Coronary artery (tissue), 2 donors: Measurements from ENCODE around the gene CLEC16A.

Experiments used
- DNase-seq: peaks from one replicate; pipeline ENCODE4 v3.0.0-alpha.2; 2017; ENCODE audit warnings: low spot score
- H3K27ac ChIP-seq, 2 donors: fragments of 200-600 bp; sonication (generic); one replicate each; pipeline ENCODE4 v1.5.1; 2016 to 2019
- H3K4me3 ChIP-seq: fragments of 200-600 bp; sonication (generic); 2 replicates; pipeline ENCODE4 v1.5.1; 2016; ENCODE audit warnings: mild to moderate bottlenecking, moderate library complexity
- TF ChIP-seq, protein P1 (sequence below): fragments of 200-600 bp; sonication (generic); IDR thresholded peaks from one replicate; pipeline ENCODE4 v1.5.1; 2019; ENCODE audit warnings: antibody characterized with exemption

The CLEC16A gene

DNA sequence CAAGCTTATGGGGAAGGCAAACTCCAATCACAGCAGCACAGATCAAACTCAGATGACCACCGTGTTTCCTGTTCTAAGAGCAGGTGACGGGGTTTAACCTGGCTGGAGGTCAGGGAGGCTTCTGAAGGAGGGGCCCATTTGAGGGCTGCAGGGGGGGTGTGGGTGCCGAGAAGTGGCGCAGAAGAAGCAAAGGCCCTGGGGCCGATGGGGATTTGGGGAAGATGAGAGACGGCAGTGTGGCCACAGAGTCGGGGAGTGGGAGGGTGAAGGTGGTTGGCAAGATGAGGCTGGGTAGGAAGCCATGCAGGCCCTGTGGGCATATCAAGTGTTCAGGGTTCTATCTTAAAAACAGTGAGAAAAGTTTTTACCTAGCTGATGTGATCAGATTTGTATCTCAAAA, 122.9 kb downstream of the CLEC16A start:
- TF ChIP-seq, protein P1, sequence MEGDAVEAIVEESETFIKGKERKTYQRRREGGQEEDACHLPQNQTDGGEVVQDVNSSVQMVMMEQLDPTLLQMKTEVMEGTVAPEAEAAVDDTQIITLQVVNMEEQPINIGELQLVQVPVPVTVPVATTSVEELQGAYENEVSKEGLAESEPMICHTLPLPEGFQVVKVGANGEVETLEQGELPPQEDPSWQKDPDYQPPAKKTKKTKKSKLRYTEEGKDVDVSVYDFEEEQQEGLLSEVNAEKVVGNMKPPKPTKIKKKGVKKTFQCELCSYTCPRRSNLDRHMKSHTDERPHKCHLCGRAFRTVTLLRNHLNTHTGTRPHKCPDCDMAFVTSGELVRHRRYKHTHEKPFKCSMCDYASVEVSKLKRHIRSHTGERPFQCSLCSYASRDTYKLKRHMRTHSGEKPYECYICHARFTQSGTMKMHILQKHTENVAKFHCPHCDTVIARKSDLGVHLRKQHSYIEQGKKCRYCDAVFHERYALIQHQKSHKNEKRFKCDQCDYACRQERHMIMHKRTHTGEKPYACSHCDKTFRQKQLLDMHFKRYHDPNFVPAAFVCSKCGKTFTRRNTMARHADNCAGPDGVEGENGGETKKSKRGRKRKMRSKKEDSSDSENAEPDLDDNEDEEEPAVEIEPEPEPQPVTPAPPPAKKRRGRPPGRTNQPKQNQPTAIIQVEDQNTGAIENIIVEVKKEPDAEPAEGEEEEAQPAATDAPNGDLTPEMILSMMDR: no peak

DNA sequence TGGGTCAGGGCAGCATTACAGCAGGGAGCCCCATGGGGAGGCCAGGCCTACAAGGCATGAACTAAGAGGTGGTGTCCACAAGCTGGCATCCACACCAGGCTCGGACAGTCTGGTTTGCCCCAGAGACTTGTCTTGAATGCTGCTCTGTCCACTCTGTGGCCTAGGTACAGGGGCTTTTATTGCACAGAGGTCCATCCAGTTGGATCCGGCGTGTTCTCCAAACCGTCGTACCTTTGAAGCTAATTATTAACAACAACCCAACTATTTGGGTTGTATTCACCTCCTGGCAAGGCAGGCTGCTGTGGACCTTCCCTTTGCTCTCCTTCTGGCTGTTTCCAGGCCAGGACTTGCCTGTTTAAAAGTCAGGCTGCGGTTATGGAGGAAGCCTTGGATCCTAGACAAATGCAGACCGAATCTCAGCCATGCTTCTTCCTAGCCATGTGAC, 123.4 kb downstream of the CLEC16A start:
- TF ChIP-seq, protein P1: no peak
- Histone ChIP-seq H3K27ac (no peak overlapping the region), H3K4me3 (no peak overlapping the region)
- DNase-seq: no peak

More for the DNA sequence above, 122.9 kb downstream of the CLEC16A start:
- no peak overlapping the region for H3K4me3 ChIP-seq
- DNase-seq: no peak
- no peak overlapping the region for H3K27ac ChIP-seq

DNA sequence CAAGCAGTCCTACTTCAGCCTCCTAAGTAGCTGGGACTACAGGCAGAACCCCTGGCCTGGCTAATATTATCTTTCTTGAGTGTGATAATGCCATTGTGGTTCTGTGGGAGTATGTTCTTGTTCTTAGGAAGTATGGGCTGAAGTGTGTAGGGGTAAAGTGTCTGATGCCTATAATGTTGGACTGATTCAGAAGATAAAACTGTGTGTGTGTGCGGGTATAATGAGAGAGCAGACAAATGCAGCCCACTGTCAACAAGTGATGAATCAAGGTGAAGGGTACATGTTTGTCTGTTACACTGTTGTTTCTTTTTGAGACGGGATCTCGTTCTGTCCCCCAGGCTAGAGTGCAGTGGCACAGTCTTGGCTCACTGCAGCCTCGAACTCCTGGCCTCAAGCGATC, 127.5 kb downstream of the CLEC16A start:
- Histone ChIP-seq H3K27ac (no peak overlapping the region), H3K4me3 (no peak overlapping the region)
- no peak for DNase-seq
- TF ChIP-seq, protein P1: no peak

DNA sequence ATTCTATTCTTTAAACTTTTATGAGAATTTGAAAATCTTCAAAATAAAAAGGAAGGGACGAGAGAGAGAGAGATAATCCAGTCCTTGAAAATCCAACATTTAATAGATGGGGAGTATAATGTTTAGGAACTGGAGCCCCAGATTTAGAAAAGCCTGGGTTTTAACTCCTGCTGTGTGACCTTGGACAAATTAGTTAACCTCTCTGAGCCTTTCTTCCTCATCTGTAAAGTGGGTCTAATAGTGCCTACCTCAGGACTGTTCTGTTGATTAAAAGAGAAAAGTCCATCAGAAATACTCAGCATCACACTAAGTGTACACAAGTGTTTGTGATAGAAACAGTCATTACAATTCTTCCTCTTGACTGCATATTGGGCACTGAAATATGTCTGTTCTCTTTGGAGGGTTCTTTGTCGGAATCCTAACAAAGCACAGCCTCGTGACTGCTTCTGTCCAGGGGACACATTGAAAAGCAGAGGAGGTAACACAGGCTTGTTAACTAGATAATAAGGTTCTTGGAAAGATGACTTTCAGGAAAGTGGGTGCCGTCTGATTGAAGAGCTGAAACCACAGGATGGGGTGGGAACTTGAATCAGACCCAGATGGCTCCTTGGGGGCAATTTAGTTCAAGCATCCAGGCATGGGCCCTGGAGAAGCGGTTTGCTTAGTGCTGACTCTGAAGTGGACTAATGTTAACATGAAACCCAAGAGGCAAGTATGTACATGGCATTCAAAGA, 128.2 kb downstream of the CLEC16A start:
- TF ChIP-seq, protein P1: no peak
- Histone ChIP-seq H3K4me3 (no peak overlapping the region), H3K27ac (no peak overlapping the region)
- no peak for DNase-seq

DNA sequence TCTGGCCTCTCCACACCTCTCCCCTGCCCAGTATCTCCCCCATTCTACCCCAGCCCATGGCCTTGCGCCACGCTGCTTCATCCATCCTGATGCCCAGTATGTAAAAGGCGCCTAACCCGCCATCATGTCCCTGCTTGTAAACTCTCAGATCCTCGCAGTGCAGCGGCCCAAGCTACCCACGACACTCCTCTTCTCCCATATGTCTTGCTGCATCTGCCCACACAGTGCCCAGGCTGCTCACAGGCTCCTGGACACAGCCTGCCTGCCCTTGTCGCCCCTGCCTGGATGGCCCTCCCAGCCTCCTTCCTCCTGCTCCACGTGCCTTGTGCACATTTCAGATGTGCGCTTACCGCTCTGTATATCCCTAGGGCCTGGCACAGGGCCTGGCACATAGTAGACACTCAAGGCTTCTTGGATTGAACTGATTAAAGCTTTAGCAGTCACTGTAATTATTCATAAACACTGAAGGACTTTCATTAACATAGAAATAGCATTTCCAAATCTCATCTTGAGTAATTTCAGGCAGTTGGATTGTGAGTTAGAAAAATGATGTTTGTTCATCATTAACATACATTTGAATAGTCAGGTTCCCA, 129.1 kb downstream of the CLEC16A start:
- TF ChIP-seq, protein P1: no peak
- Histone ChIP-seq H3K27ac (no peak overlapping the region), H3K4me3 (no peak overlapping the region)
- DNase-seq: no peak

DNA sequence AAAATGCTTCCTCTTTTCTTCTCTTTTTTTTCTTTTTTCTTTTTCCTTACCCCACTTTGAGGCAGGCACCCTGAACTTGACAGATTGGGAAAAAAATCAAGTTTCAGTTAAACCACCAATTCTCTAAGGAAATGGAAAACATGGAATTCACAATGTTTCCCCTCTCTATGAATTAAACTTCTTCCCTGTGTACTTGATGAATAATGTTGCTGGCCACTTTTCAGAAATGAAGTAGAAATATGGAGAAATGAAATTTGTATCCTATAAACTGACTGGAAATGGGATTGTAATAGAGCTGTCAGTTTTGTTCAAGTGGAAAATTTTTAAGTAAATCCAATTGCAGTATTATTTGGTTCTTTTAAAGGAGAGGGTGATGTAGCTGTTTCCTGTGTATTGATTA, 129.8 kb downstream of the CLEC16A start:
- DNase-seq: no peak
- no peak overlapping the region for H3K4me3 ChIP-seq
- H3K27ac ChIP-seq: no peak overlapping the region
- TF ChIP-seq, protein P1: no peak

DNA sequence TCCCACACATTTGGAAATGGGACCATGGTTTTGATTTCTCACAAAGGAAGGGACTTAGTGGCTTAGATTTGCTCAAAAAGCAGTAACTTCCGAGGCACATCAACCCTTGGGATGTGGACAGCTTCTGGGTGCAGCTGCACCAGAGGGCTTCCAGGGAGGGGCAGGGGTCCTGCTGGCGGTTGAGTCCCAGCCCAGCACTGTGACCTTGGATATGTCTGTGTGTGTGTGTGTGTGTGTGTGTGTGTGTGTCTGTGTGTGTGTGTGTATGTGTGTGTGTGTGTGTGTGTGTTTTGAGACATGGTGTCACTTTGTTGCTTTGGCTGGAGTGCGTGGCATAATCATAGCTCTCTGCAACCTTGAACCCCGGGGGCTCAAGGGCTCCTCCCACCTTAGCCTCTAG, 130.8 kb downstream of the CLEC16A start:
- TF ChIP-seq, protein P1: no peak
- DNase-seq: no peak
- H3K27ac ChIP-seq: no peak overlapping the region
- no peak overlapping the region for H3K4me3 ChIP-seq
